Hematopoietic multipotent progenitor cell treated with erythropoietin and hydrocortisone succinate and interleukin-3 and kit ligand, for 6 days (in vitro differentiated cells): ENCODE measurements around the gene GPC5.

Experiments
- DNase-seq: peaks from one replicate; pipeline ENCODE4 v3.0.0-alpha.2; 2015

GPC5 gene

GRCh38 chr13:91467236-91467635, 68.8 kb downstream of the GPC5 start:
- no peak for DNase-seq

GRCh38 chr13:91468301-91468700, 69.9 kb downstream of the GPC5 start:
- DNase-seq = no peak

GRCh38 chr13:91470084-91470621, 71.7 kb downstream of the GPC5 start:
- no peak for DNase-seq

GRCh38 chr13:91470681-91471080, 72.3 kb downstream of the GPC5 start:
- no peak for DNase-seq

GRCh38 chr13:91482427-91482826, 84.0 kb downstream of the GPC5 start:
- DNase-seq = no peak

- DNase-seq = no peak
Measured at GRCh38 chr13:91491980-91492379, 93.6 kb downstream of the GPC5 start.

- no peak for DNase-seq
Measured at GRCh38 chr13:91493442-91493841, 95.0 kb downstream of the GPC5 start.

- no peak for DNase-seq
Measured at GRCh38 chr13:91498298-91498697, 99.9 kb downstream of the GPC5 start.

- no peak for DNase-seq
Measured at GRCh38 chr13:91504216-91504615, 105.8 kb downstream of the GPC5 start.

- DNase-seq = no peak
Measured at GRCh38 chr13:91506759-91507158, 108.3 kb downstream of the GPC5 start.

GRCh38 chr13:91510058-91510457, 111.6 kb downstream of the GPC5 start:
- DNase-seq = no peak

- no peak for DNase-seq
Measured at GRCh38 chr13:91513790-91514189, 115.4 kb downstream of the GPC5 start.

- DNase-seq = no peak
Measured at GRCh38 chr13:91516799-91517198, 118.4 kb downstream of the GPC5 start.

- no peak for DNase-seq
Measured at GRCh38 chr13:91520952-91521351, 122.5 kb downstream of the GPC5 start.

GRCh38 chr13:91523116-91523515, 124.7 kb downstream of the GPC5 start:
- DNase-seq = no peak

- no peak for DNase-seq
Measured at GRCh38 chr13:91526543-91527033, 128.2 kb downstream of the GPC5 start.

GRCh38 chr13:91529739-91530482, 131.5 kb downstream of the GPC5 start:
- DNase-seq = no peak

GRCh38 chr13:91531646-91532045, 133.2 kb downstream of the GPC5 start:
- DNase-seq = no peak

- no peak for DNase-seq
Measured at GRCh38 chr13:91533354-91533753, 134.9 kb downstream of the GPC5 start.

GRCh38 chr13:91534996-91535395, 136.6 kb downstream of the GPC5 start:
- DNase-seq = no peak

- no peak for DNase-seq
Measured at GRCh38 chr13:91537376-91537775, 139.0 kb downstream of the GPC5 start.

- no peak for DNase-seq
Measured at GRCh38 chr13:91539286-91540157, 141.1 kb downstream of the GPC5 start.

- DNase-seq = peak; percentile 36
Measured at GRCh38 chr13:91540158-91540736, 141.8 kb downstream of the GPC5 start.
